Measurements from ENCODE around the gene CAMKK2. TPM values are rescaled to one million over a fixed set of nuclear protein-coding genes. Genes with fewer than 3 reads are reported as not detected.
"Not testable (repeated sequence)": the region's sequence is repeated elsewhere in the genome, so short reads cannot be mapped to it uniquely, and the experiment has no call there.

Gene CAMKK2
- total RNA-seq, 1 experiment from 2014 or later, result 24.7 TPM

- no peak overlapping the region for H2BK5ac ChIP-seq (ENCODE audit: insufficient read length, low read length)
- no peaks in the 10 kb centered on the region for H3K27me3 Mint-ChIP-seq (ENCODE audit: low read depth)
Measured at GRCh38 chr12:121314431-121314830, 17.9 kb upstream of the CAMKK2 start.

GRCh38 chr12:121310231-121310630 is 13.7 kb upstream of the CAMKK2 start:
- H3K79me1 ChIP-seq (ENCODE audit: insufficient read depth, low read depth, low read length, poor library complexity, severe bottlenecking); H2BK5ac ChIP-seq (ENCODE audit: insufficient read length, low read length); H3K27ac ChIP-seq (ENCODE audit: insufficient read length, low read depth, low read length); H3T11ph ChIP-seq (ENCODE audit: low read length); H3K27me3 Mint-ChIP-seq (ENCODE audit: low read depth); H3K4me1 Mint-ChIP-seq; H4K20me1 ChIP-seq (ENCODE audit: control insufficient read depth, insufficient read depth, insufficient read length); H3K4me2 ChIP-seq (ENCODE audit: insufficient read depth, insufficient read length, low read length); H3K23ac ChIP-seq (ENCODE audit: insufficient read length, low read depth, low read length); H3K9ac ChIP-seq (ENCODE audit: extremely low read depth, insufficient read length, low read length); H3K18ac ChIP-seq (ENCODE audit: insufficient read length, low read depth, low read length); H3K4me1 ChIP-seq (ENCODE audit: insufficient read depth, low read length); H3K9me3 Mint-ChIP-seq; DNase-seq; H3K79me2 ChIP-seq (ENCODE audit: insufficient read depth, low read length); H3K27me3 ChIP-seq (ENCODE audit: insufficient read depth, low read length); H3K4ac ChIP-seq (ENCODE audit: low read depth, low read length); H4K91ac ChIP-seq (ENCODE audit: insufficient read length, low read depth, low read length); H4K5ac ChIP-seq (ENCODE audit: insufficient read length, low read depth, low read length); H2BK15ac ChIP-seq (ENCODE audit: low read depth, low read length); H3K27ac Mint-ChIP-seq; H2AK5ac ChIP-seq (ENCODE audit: insufficient read length, low read length); H2BK20ac ChIP-seq (ENCODE audit: low read depth, low read length, poor library complexity, severe bottlenecking); H3K14ac ChIP-seq (ENCODE audit: insufficient read depth, low read length); H4K8ac ChIP-seq (replicated peaks; ENCODE audit: insufficient read length, low read depth, low read length); H3K23me2 ChIP-seq (ENCODE audit: insufficient read length, low read depth, low read length, poor library complexity, severe bottlenecking); H2BK120ac ChIP-seq (ENCODE audit: low read depth, low read length, poor library complexity, severe bottlenecking); H2BK12ac ChIP-seq (ENCODE audit: insufficient read length, low read depth, low read length); H3K9me3 ChIP-seq (ENCODE audit: control insufficient read depth, low read depth, low read length); H3K4me3 Mint-ChIP-seq; H3K56ac ChIP-seq (ENCODE audit: insufficient read length, low read depth, low read length); H2AFZ ChIP-seq (ENCODE audit: low read length): not testable (repeated sequence)
- peaks cover 2 to 34% (median 28%) of the 10 kb centered on the region in 3 experiments; a peak in 5 of 7 replicates for H3K36me3 Mint-ChIP-seq (ENCODE audit: insufficient read depth in 1 of 3, low read depth in 3 of 3)
- WGBS (ENCODE audit: extremely low coverage, insufficient read length, low lambda C conversion rate), result no CpG with 5 or more reads among the region's 1 CpG

More at GRCh38 chr12:121314431-121314830, 17.9 kb upstream of the CAMKK2 start:
- no peak overlapping the region for H3K4ac ChIP-seq (ENCODE audit: low read depth, low read length)
- H4K8ac ChIP-seq (replicated peaks; ENCODE audit: insufficient read length, low read depth, low read length), result no peak overlapping the region
- peaks cover 2% of the 10 kb centered on the region; the same call in 1 of the 2 replicates for H3K79me2 ChIP-seq (ENCODE audit: insufficient read depth, low read length)
- H3K9ac ChIP-seq (ENCODE audit: extremely low read depth, insufficient read length, low read length), result no peak overlapping the region
- no peaks in the 10 kb centered on the region for H3K9me3 ChIP-seq (ENCODE audit: control insufficient read depth, low read depth, low read length)
- no peak overlapping the region for H3K56ac ChIP-seq (ENCODE audit: insufficient read length, low read depth, low read length)
- no peaks in the 10 kb centered on the region for H3K4me1 ChIP-seq (ENCODE audit: insufficient read depth, low read length)
- WGBS (ENCODE audit: extremely low coverage, insufficient read length, low lambda C conversion rate), result no CpG with 5 or more reads among the region's 3 CpGs
- no peak overlapping the region for H3K27ac ChIP-seq (ENCODE audit: insufficient read length, low read depth, low read length)
- Mint-ChIP-seq H3K36me3 (ENCODE audit: insufficient read depth in 1 of 3, low read depth in 3 of 3) (peaks cover 14 to 51% (median 44%) of the 10 kb centered on the region in 3 experiments; a peak in 6 of 7 replicates), H3K9me3 (no peaks in the 10 kb centered on the region), H3K27ac (peak overlapping the region in 1 of 3 experiments; percentile 61; a peak in 2 of 7 replicates), H3K4me1 (peaks cover 5 to 6% of the 10 kb centered on the region in 2 experiments), H3K4me3 (no peak overlapping the region)
- no peaks in the 10 kb centered on the region for H4K20me1 ChIP-seq (ENCODE audit: control insufficient read depth, insufficient read depth, insufficient read length)
- no peak overlapping the region for H3K23ac ChIP-seq (ENCODE audit: insufficient read length, low read depth, low read length)
- no peak overlapping the region for H3K18ac ChIP-seq (ENCODE audit: insufficient read length, low read depth, low read length)
- H2BK20ac ChIP-seq (ENCODE audit: low read depth, low read length, poor library complexity, severe bottlenecking), result no peak overlapping the region
- no peaks in the 10 kb centered on the region for H3K27me3 ChIP-seq (ENCODE audit: insufficient read depth, low read length)
- H2AK5ac ChIP-seq (ENCODE audit: insufficient read length, low read length), result no peak overlapping the region
- H2BK120ac ChIP-seq (ENCODE audit: low read depth, low read length, poor library complexity, severe bottlenecking), result no peak overlapping the region
- no peak overlapping the region for H3T11ph ChIP-seq (ENCODE audit: low read length)
- TF ChIP-seq CTCF (conservative IDR thresholded peaks at IDR 0.05), result no peak
- H2BK15ac ChIP-seq (ENCODE audit: low read depth, low read length), result no peak overlapping the region
- H3K4me2 ChIP-seq (ENCODE audit: insufficient read depth, insufficient read length, low read length), result no peak overlapping the region
- no peaks in the 10 kb centered on the region for H3K79me1 ChIP-seq (ENCODE audit: insufficient read depth, low read depth, low read length, poor library complexity, severe bottlenecking)
- H4K5ac ChIP-seq (ENCODE audit: insufficient read length, low read depth, low read length), result no peak overlapping the region
- no peaks in the 10 kb centered on the region for H3K23me2 ChIP-seq (ENCODE audit: insufficient read length, low read depth, low read length, poor library complexity, severe bottlenecking)
- no peak for DNase-seq
- H3K14ac ChIP-seq (ENCODE audit: insufficient read depth, low read length), result no peak overlapping the region
- H4K91ac ChIP-seq (ENCODE audit: insufficient read length, low read depth, low read length), result no peak overlapping the region
- H2AFZ ChIP-seq (ENCODE audit: low read length), result no peak overlapping the region
- no peak overlapping the region for H2BK12ac ChIP-seq (ENCODE audit: insufficient read length, low read depth, low read length)
